NCI-H2081 treated with DMSO at 0.1 percent for 48 hours (cell line): ENCODE data around the gene PTBP3.
A peak's percentile ranks its signal among the peaks of the same experiment; 100 is the strongest.
"Not testable (repeated sequence)": the region's sequence is repeated elsewhere in the genome, so short reads cannot be mapped to it uniquely, and the experiment has no call there.

Experiments used
- DNase-seq: peaks from one replicate; lab custom pipeline; 2025; lab: John Stamatoyannopoulos, UW

Gene PTBP3

DNA sequence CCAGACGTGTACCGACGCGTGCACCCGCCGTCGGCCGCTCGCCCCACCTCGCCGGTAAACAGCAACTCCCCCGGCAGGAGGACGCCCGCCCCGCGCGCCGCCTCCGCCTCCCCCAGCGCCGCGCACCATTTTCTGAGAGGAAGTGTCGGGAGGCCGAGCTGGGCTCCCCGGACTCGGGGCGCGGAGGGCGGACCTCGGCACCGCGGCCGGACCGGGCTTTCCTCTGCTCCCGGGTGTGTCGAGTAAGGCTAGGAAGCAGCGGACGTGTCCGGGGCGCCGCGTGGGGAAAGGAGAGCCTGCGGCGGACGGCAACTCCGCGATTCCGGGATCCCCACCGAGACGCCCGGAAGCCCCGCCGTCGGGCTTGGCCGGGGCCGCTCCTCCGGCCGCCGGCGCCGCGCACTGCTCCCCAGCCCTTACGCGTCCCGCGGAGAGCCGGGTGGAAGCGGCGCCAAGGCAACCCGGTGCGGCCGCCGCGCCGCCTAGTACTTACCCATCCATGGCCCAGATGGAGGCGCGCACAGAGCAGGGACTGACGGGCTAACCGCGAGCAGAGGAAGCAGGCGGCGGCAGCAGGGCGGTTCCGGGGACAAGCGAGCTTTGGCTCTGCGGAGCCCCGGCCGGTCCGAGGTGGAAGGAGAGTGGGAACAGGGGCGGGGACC lies at the start of gene PTBP3:
PTBP3 (minus strand) TSS at position 643 of the 662 bp plus-strand sequence. CDS start 35,754 bp downstream, outside the sequence.
- peak; percentile 51 for DNase-seq

- no peak for DNase-seq
These were observed 49.3 kb upstream of the PTBP3 start for GRCh38 chr9:112382501-112383364.

GRCh38 chr9:112382066-112382465 lies 48.6 kb upstream of the PTBP3 start:
- no peak for DNase-seq

- no peak for DNase-seq
These were observed 47.4 kb upstream of the PTBP3 start for GRCh38 chr9:112380825-112381221.

DNA sequence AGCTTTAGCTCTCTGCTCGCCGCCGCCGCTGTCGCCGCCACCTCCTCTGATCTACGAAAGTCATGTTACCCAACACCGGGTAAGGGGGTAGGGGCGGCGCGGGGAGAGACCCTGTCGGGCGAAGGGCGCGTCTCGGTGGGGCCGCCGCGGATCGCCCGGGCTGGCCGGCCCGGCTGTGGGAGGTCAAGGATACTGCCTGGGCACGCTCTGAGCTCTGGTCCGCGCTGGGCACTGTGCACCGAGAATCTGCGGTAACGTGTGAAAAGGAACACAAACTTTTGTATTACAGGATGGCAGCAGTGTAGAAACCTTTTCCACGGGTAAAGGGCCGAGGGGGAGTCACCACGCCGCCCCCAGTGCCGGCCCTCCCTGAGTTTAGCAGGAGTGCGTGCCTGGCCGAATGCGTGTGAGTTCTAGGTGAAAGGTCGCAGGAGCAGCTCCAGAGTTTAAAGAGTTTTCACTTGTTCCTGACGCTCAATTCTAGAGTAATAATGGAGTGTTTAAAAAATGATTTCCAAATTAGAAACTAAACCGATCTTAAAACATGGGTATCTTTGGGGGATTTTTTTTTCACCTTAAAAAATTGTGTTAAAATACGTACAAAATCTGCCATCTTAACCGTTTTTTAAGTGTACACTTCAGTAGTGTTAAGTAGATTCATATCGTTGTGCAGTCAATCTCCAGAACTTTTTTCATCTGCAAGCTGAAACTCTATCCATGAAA lies 46.8 kb upstream of the PTBP3 start, which contains the start of gene HSDL2:
HSDL2 (plus strand) TSS at position 7 of the 723 bp plus-strand sequence; CDS start at position 63, 56 bp downstream.
- no peak for DNase-seq

DNA sequence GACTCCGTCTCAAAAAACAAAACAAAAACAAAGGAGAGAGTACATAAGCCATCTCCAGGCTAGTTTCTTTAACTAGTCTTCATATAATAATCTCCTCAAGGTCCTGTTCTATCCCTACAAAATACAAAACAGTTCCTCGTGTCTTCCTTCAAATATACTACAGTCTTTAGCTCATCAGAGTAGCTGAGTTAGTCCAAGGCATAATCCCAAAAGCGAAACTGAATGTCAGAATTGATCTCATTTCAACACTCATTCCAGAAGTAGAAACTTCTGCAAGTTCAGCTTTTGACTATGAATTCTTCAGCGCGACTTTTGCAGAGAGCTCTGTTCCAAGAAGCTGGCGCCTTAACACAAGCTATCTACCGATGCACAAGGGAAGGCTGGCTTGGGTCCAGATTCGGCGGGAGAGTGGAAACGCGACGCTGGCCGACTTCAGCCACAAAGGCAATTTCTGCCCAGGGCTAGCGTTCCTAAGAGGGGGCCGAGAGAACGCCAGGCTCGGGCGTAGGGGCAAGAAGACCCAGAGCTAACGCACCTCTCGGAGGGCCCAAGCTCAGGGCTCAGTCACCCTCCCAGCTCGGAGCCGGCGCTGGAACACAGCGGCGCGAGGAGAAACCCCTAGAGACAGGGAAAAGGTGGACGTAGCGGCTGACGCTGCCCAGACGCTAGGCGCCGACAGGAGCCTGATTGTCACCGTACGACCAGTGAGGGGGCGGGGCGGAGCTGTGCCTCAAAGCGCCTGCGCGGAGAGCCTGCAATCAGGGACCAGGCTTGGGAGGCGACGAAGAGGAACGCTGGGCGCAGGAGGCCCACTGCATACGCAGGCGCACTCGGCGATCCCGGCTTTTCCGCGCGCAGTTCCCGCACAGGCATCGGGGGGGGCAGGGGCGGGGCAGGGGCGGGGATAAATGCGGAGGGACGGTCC lies 46.0 kb upstream of the PTBP3 start:
- peak; percentile 94 for DNase-seq

- no peak for DNase-seq
These were observed 45.1 kb upstream of the PTBP3 start for GRCh38 chr9:112378328-112379176.

DNA sequence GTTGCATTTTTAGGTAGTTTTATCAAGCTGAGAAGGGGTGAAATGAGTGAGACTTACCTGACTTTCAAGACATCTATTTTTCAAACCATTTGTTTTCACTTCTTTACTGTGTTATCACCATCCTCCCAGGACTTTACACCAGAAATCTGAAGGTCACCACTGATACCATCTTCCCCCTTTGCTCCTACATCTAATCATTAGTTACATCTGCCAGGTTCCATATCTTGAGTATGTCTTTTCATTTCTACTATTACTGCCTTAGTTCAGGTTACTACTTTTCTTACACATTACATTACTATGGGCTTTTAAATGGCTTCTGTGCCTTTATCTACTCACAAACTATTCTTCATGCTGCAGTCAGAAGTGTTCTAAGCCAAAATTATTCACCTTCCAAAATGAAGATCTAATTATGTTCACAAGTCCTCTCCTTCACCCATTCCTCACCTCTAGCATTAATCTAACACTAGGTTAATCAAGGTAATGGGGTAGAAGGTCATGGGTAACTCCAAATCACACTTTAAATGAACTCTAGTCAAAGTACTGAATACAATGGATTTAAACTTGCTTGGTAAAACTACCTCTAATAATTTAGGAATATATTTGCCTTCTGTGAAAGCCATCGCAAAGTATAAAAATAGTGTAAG lies 44.4 kb upstream of the PTBP3 start:
- DNase-seq, result no peak

GRCh38 chr9:112377087-112377486 lies 43.7 kb upstream of the PTBP3 start:
- DNase-seq, result no peak

DNA sequence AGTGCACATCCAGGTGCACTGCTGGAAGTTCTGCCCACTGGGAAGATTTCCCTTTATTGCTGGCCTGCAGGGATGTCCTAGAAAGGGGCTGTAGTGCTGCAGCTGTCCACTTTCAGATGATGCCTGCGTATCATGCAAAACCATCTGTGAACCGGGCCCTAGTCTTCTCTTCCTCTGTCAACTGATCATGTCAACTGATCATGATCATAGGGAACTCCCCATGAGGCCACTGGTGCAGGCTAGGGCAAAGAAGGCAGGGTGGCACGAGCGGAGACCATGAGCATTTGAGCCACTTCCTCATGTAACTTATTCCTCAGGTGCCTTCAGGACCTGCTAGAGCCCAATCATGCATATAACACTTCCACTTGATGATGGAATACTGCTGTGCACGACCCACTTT lies 41.9 kb upstream of the PTBP3 start:
- DNase-seq, result no peak

GRCh38 chr9:112374232-112374631 lies 40.8 kb upstream of the PTBP3 start:
- not testable (repeated sequence) for DNase-seq

DNA sequence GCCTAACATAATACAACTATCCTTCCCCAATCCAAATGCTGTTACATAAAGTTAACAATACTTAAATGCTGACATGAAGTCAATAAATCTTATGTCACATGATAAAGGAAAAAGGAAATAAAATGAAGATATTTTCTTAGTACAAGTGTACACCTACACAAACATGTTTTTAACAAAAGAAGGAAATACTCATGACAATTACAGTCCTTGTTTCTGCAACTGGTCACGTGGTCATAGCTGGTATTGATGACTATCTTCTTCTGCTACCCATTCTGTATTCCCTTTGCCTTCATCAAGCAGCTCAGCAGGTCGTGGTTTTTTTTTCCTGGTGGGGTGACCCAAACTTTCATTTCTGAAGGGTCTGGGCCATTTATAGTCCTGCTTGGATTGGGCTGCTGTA lies 40.2 kb upstream of the PTBP3 start:
- DNase-seq, result not testable (repeated sequence)

GRCh38 chr9:112371060-112371459 lies 37.6 kb upstream of the PTBP3 start:
- DNase-seq, result no peak

GRCh38 chr9:112369817-112370216 lies 36.4 kb upstream of the PTBP3 start:
- DNase-seq, result no peak

GRCh38 chr9:112367465-112367864 lies 34.0 kb upstream of the PTBP3 start:
- no peak for DNase-seq

DNA sequence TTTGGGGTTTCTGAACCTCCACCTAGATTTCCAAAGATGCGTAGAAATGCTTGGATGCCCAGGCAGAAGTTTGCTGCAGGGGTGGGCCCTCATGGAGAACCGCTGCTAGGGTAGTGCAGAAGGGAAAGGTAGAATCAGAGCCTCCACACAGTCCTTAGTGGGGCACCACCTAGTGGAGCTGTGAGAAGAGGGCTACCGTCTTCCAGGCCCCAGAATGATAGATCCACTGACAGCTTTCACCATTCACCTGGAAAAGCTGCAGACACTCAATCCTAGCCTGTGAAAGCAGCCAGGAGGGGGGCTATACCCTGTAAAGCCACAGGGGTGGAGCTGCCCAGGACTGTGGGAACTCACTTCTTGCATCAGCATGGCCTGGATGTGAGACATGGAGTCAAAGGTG lies 33.2 kb upstream of the PTBP3 start:
- DNase-seq, result no peak

- DNase-seq, result not testable (repeated sequence)
These were observed 31.8 kb upstream of the PTBP3 start for GRCh38 chr9:112365257-112365656.

DNA sequence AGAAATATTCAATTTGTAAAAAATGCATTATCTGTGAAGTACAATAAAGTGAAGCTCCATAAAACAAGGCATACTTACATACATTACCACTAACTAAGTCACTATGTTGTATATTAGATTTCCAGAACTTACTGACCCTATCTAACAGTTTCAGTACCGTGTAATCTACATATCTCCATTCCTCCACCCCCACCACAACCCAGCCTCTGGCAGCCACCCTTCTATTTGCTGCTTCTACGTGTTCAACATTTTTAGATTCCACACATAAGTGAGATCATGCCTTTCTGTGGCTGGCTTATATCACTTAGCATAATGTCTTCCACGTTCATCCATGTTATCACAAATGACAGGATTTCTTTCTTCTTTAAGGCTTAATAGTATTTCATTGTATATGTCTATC lies 31.3 kb upstream of the PTBP3 start:
- DNase-seq, result no peak

GRCh38 chr9:112361601-112362000 lies 28.2 kb upstream of the PTBP3 start:
- DNase-seq, result peak; percentile 46
